ENCODE data around the gene ARID3A. TPM values are rescaled to one million over a fixed set of nuclear protein-coding genes. Genes with fewer than 3 reads are reported as not detected.

Gene ARID3A
- total and polyA plus RNA-seq, 2 donors (not counting 3 experiments of a cell fraction or from before 2014, with no cell fraction given): 5.4 to 13.2 TPM

- no TSS peak for BruUV-seq (replicated peaks)
- DNase-seq (ENCODE audit: low read depth, low spot score) (no peak), FAIRE-seq (no peak)
- no peaks in the 10 kb centered on the region for H3K79me2 ChIP-seq (ENCODE audit: control insufficient read depth, insufficient read depth, low read length)
- no peaks in the 10 kb centered on the region for H3K36me3 ChIP-seq (ENCODE audit: control insufficient read depth in 2 of 2, extremely low read depth in 1 of 2, insufficient read depth in 2 of 2, low read length in 2 of 2)
- no peaks in the 10 kb centered on the region for H3K27me3 ChIP-seq (ENCODE audit: control insufficient read depth in 2 of 2, insufficient read depth in 2 of 2, low read length in 2 of 2)
- no peak overlapping the region for H3K27ac ChIP-seq (ENCODE audit: insufficient read depth, low read depth, low read length)
- H3K9me1 ChIP-seq (replicated peaks; ENCODE audit: control insufficient read depth, extremely low read depth, insufficient read depth, low read length): no peaks in the 10 kb centered on the region
- H3K4me3 ChIP-seq (replicated peaks in 1 of 3; ENCODE audit: insufficient read depth in 1 of 3, low read depth in 1 of 3, low read length in 3 of 3): no peak overlapping the region
- TF ChIP-seq GATA2 (IDR thresholded peaks at IDR 0.05; ENCODE audit: insufficient read depth, insufficient read length, low read depth, low read length) (no peak), MYC (IDR thresholded peaks at IDR 0.05; ENCODE audit: low read depth, low read length) (no peak), FOS (IDR thresholded peaks at IDR 0.05; ENCODE audit: borderline replicate concordance, insufficient read depth, low read length) (no peak)
- no peak overlapping the region for H3K9ac ChIP-seq (replicated peaks; ENCODE audit: extremely low read depth, insufficient read depth, low read length)
- H3K4me2 ChIP-seq (ENCODE audit: insufficient read depth, low read length): no peak overlapping the region
- no peaks in the 10 kb centered on the region for H3K9me3 ChIP-seq (replicated peaks; ENCODE audit: control insufficient read depth, insufficient read depth, low read length)
- no peaks in the 10 kb centered on the region for H4K20me1 ChIP-seq (replicated peaks; ENCODE audit: control insufficient read depth, extremely low read depth, insufficient read depth, low read length)
- no peak overlapping the region for H2AFZ ChIP-seq (ENCODE audit: low read depth, low read length)
- ChIA-PET POLR2A (no interaction called here), CTCF (interaction anchor here (1.5 kb wide), 1 partner anchor 54 kb away, joined by 3 read pairs; the partner anchor contains the start of gene WDR18)
- dilution Hi-C loops (cut with MboI; ENCODE audit: extremely low pct_ligation_motif_present, low sequenced_read_pairs) (no loop called here), intact Hi-C loops (cut with micrococcal nuclease) (loop anchor here (10.0 kb wide), 1 partner anchor 175 kb away; the partner anchor contains the start of gene GPX4)
- peaks cover 13% of the 10 kb centered on the region for H3K4me1 ChIP-seq (ENCODE audit: control insufficient read depth, extremely low read depth, insufficient read depth, low read length)
Measured at GRCh38 chr19:929891-930258, 4.0 kb downstream of the ARID3A start.

GRCh38 chr19:931860-932647 is 6.2 kb downstream of the ARID3A start:
- no peak overlapping the region for H3K4me2 ChIP-seq (ENCODE audit: insufficient read depth, low read length)
- CTCF ChIA-PET: interaction anchor here (1.0 kb wide), 1 partner anchor 52 kb away, joined by 4 read pairs; the partner anchor contains the start of gene WDR18
- DNase-seq (ENCODE audit: low read depth, low spot score): no peak
- H3K4me1 ChIP-seq (ENCODE audit: control insufficient read depth, extremely low read depth, insufficient read depth, low read length): peaks cover 15% of the 10 kb centered on the region
- H3K9ac ChIP-seq (replicated peaks; ENCODE audit: extremely low read depth, insufficient read depth, low read length): no peak overlapping the region
- H3K36me3 ChIP-seq (ENCODE audit: control insufficient read depth in 2 of 2, extremely low read depth in 1 of 2, insufficient read depth in 2 of 2, low read length in 2 of 2): no peaks in the 10 kb centered on the region
- H3K27ac ChIP-seq (ENCODE audit: insufficient read depth, low read depth, low read length): no peak overlapping the region
- BruUV-seq (replicated peaks): no TSS peak
- FAIRE-seq: no peak
- intact Hi-C loops (cut with micrococcal nuclease): loop anchor here (10.0 kb wide), 1 partner anchor 173 kb away; the partner anchor contains the start of gene GPX4
- no peaks in the 10 kb centered on the region for H3K27me3 ChIP-seq (ENCODE audit: control insufficient read depth in 2 of 2, insufficient read depth in 2 of 2, low read length in 2 of 2)
- no peaks in the 10 kb centered on the region for H3K9me3 ChIP-seq (replicated peaks; ENCODE audit: control insufficient read depth, insufficient read depth, low read length)
- no peak overlapping the region for H3K4me3 ChIP-seq (replicated peaks in 1 of 3; ENCODE audit: insufficient read depth in 1 of 3, low read depth in 1 of 3, low read length in 3 of 3)
- POLR2A ChIA-PET: no interaction called here
- H3K9me1 ChIP-seq (replicated peaks; ENCODE audit: control insufficient read depth, extremely low read depth, insufficient read depth, low read length): no peaks in the 10 kb centered on the region
- H3K79me2 ChIP-seq (ENCODE audit: control insufficient read depth, insufficient read depth, low read length): no peaks in the 10 kb centered on the region
- no peaks in the 10 kb centered on the region for H4K20me1 ChIP-seq (replicated peaks; ENCODE audit: control insufficient read depth, extremely low read depth, insufficient read depth, low read length)
- no peak overlapping the region for H2AFZ ChIP-seq (ENCODE audit: low read depth, low read length)
- no peak for TF ChIP-seq GATA2 (IDR thresholded peaks at IDR 0.05; ENCODE audit: insufficient read depth, insufficient read length, low read depth, low read length)
- no peak for TF ChIP-seq MYC (IDR thresholded peaks at IDR 0.05; ENCODE audit: low read depth, low read length)
- TF ChIP-seq POLR2AphosphoS5 (IDR thresholded peaks at IDR 0.05; ENCODE audit: insufficient read depth, low read depth, low read length): no peak
- TF ChIP-seq FOS (IDR thresholded peaks at IDR 0.05; ENCODE audit: borderline replicate concordance, insufficient read depth, low read length): no peak
- TF ChIP-seq JUN (IDR thresholded peaks at IDR 0.05; ENCODE audit: borderline replicate concordance, insufficient read depth, insufficient read length, low read depth): no peak
- TF ChIP-seq POLR2A (IDR thresholded peaks at IDR 0.05; ENCODE audit: low read depth, low read length): no peak
- no peak for TF ChIP-seq EZH2 (IDR thresholded peaks at IDR 0.05; ENCODE audit: borderline replicate concordance, low read depth, low read length, severe bottlenecking)
- TF ChIP-seq, protein P1, sequence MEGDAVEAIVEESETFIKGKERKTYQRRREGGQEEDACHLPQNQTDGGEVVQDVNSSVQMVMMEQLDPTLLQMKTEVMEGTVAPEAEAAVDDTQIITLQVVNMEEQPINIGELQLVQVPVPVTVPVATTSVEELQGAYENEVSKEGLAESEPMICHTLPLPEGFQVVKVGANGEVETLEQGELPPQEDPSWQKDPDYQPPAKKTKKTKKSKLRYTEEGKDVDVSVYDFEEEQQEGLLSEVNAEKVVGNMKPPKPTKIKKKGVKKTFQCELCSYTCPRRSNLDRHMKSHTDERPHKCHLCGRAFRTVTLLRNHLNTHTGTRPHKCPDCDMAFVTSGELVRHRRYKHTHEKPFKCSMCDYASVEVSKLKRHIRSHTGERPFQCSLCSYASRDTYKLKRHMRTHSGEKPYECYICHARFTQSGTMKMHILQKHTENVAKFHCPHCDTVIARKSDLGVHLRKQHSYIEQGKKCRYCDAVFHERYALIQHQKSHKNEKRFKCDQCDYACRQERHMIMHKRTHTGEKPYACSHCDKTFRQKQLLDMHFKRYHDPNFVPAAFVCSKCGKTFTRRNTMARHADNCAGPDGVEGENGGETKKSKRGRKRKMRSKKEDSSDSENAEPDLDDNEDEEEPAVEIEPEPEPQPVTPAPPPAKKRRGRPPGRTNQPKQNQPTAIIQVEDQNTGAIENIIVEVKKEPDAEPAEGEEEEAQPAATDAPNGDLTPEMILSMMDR (IDR thresholded peaks at IDR 0.05; ENCODE audit: extremely low read depth in 1 of 2, insufficient read depth in 1 of 2, low read depth in 1 of 2, low read length in 2 of 2): no peak
- TF ChIP-seq MAX (IDR thresholded peaks at IDR 0.05; ENCODE audit: insufficient read depth, insufficient read length): no peak
- dilution Hi-C loops (cut with MboI; ENCODE audit: extremely low pct_ligation_motif_present, low sequenced_read_pairs): no loop called here
